Esophagus muscularis mucosa (tissue), 3 donors: ENCODE data around the gene CHCHD6.

Source experiments
- POLR2AphosphoS5 ChIP-seq, 2 donors: sonication (generic); formaldehyde crosslinking; IDR thresholded peaks; one replicate each; pipeline ENCODE4 v1.6.1; 2017; ENCODE audit warnings: antibody characterized with exemption in 2 of 2
- TF ChIP-seq, protein P1 (sequence below), 3 experiments: fragments of 200-600 bp in 2 of 3; fragments of 450-650 bp in 1 of 3; sonication (generic) in 2 of 3; IDR thresholded peaks; one replicate each; pipeline ENCODE4 v1.5.1; 2017 to 2019; ENCODE audit warnings: antibody characterized with exemption in 3 of 3, mild to moderate bottlenecking in 2 of 3, moderate library complexity in 1 of 3

DNA sequence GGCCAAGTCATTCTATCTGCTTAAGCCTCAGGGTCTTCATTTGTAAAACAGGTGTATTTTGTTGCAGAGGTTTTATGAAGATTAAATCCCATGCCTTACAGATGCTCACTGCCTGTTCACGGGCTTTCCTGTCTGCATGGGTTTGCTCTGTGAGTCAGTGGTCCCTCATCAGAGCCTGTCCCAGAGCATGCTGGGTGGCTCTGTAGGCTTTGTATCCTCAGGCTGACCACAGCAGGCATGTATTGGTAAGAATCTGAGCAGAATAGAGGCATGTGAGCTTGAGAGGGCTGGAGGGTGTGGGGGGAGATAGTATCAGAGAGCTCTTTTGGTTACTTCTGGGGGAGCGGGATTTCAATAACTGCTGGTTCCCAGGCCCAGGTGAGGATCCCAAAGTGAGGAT is 233.5 kb downstream of the CHCHD6 start:
- TF ChIP-seq POLR2AphosphoS5 (IDR thresholded peaks at IDR 0.05): no peak
- TF ChIP-seq, protein P1, sequence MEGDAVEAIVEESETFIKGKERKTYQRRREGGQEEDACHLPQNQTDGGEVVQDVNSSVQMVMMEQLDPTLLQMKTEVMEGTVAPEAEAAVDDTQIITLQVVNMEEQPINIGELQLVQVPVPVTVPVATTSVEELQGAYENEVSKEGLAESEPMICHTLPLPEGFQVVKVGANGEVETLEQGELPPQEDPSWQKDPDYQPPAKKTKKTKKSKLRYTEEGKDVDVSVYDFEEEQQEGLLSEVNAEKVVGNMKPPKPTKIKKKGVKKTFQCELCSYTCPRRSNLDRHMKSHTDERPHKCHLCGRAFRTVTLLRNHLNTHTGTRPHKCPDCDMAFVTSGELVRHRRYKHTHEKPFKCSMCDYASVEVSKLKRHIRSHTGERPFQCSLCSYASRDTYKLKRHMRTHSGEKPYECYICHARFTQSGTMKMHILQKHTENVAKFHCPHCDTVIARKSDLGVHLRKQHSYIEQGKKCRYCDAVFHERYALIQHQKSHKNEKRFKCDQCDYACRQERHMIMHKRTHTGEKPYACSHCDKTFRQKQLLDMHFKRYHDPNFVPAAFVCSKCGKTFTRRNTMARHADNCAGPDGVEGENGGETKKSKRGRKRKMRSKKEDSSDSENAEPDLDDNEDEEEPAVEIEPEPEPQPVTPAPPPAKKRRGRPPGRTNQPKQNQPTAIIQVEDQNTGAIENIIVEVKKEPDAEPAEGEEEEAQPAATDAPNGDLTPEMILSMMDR (IDR thresholded peaks at IDR 0.05): no peak
